HCT116 (cell line): ENCODE measurements around the gene ZNF333. TPM values are rescaled to one million over a fixed set of nuclear protein-coding genes. Genes with fewer than 3 reads are reported as not detected.

Experiments
- ATAC-seq: fragments of 200-7000 bp; cut with Tn5 transposase; 2 replicates; pipeline ENCODE4 v1.9.1; 2020; ENCODE audit warnings: mild to moderate bottlenecking, moderate library complexity
- BruUV-seq: library from RNA; stranded (reverse); fragments of 400-500 nt; replicated peaks from 2 replicates; lab custom pipeline; 2021; lab: Mats Ljungman, UMichigan
- CTCF ChIA-PET: fragments of 300-600 bp; sonication (Branson Sonifier 250); formaldehyde crosslinking; loops from one replicate; lab custom pipeline; 2021; ENCODE audit warnings: antibody characterized with exemption; lab: Charles Lee
- POLR2A ChIA-PET: fragments of 300-600, 350-600 bp; sonication (Branson Sonifier 250); formaldehyde crosslinking; loops from one replicate; lab custom pipeline; 2021; ENCODE audit warnings: antibody characterized with exemption; lab: Charles Lee
- RAD21 ChIA-PET, 2 experiments: fragments of 300-600 bp; sonication (Branson Sonifier 250); formaldehyde crosslinking; loops; one replicate each; lab custom pipeline; 2023; ENCODE audit warnings: low total read pairs in 2 of 2; ENCODE audit not compliant: uncharacterized antibody in 2 of 2, unreplicated experiment in 2 of 2, low non-redundant PET in 1 of 2; lab: Charles Lee
- DNase-seq: peaks from one replicate; pipeline ENCODE4 v3.0.0-alpha.2; 2010; ENCODE audit warnings: low read depth, low spot score
- H2AFZ ChIP-seq: fragments of 200-600 bp; shearing (Covaris generic), sonication (generic); 2 replicates; pipeline ENCODE4 v1.6.1; 2017; ENCODE audit warnings: low read depth, mixed run types, mixed read lengths, antibody characterized with exemption, low read length; ENCODE audit not compliant: poor library complexity, severe bottlenecking
- H3K27ac ChIP-seq: 2 replicates; pipeline ENCODE4 v1.5.1; 2012; ENCODE audit warnings: low read depth, low read length
- H3K27me3 ChIP-seq: fragments of 200-600 bp; sonication (generic); 2 replicates; pipeline ENCODE4 v1.6.1; 2016; ENCODE audit warnings: mixed run types, low read length, mixed read lengths; ENCODE audit not compliant: insufficient read depth
- H3K36me3 ChIP-seq, 2 experiments: fragments of 200-500 bp in 1 of 2; fragments of 200-600 bp in 1 of 2; sonication (Bioruptor generic) in 1 of 2; sonication (generic) in 1 of 2; 2 replicates each; pipeline versions ENCODE4 v1.5.1 to v1.6.1; 2014 to 2016; ENCODE audit warnings: low read length in 2 of 2, inconsistent platforms in 1 of 2, mixed read lengths in 1 of 2, mixed run types in 1 of 2; ENCODE audit not compliant: insufficient read depth in 2 of 2, control insufficient read depth in 1 of 2
- H3K4me1 ChIP-seq, 2 experiments: fragments of 200-600 bp in 1 of 2; sonication (generic) in 1 of 2; 2 replicates each; pipeline versions ENCODE4 v1.5.1 to v1.6.1; 2012 to 2017; ENCODE audit warnings: low read length in 2 of 2, inconsistent platforms in 1 of 2, mild to moderate bottlenecking in 1 of 2, mixed read lengths in 1 of 2, mixed run types in 1 of 2, moderate library complexity in 1 of 2; ENCODE audit not compliant: insufficient read depth in 2 of 2, control insufficient read depth in 1 of 2
- H3K4me2 ChIP-seq: fragments of 200-600 bp; sonication (generic); 2 replicates; pipeline ENCODE4 v1.6.1; 2017; ENCODE audit warnings: mixed run types, low read length, mixed read lengths
- H3K4me3 ChIP-seq, 2 experiments: fragments of 200-600 bp in 1 of 2; sonication (generic) in 1 of 2; replicated peaks in 1 of 2; 2 replicates each; pipeline ENCODE4 v1.5.1; 2011 to 2016; ENCODE audit warnings: low read length in 2 of 2, control low read depth in 1 of 2, low read depth in 1 of 2, mild to moderate bottlenecking in 1 of 2, mixed read lengths in 1 of 2, mixed run types in 1 of 2
- H3K79me2 ChIP-seq: fragments of 200-600 bp; sonication (generic); 2 replicates; pipeline ENCODE4 v1.6.1; 2017; ENCODE audit warnings: mild to moderate bottlenecking, mixed run types, low read length, moderate library complexity, mixed read lengths; ENCODE audit not compliant: insufficient read depth
- H3K9ac ChIP-seq: fragments of 200-600 bp; sonication (generic); 2 replicates; pipeline ENCODE4 v1.6.1; 2016; ENCODE audit warnings: low read length, mixed read lengths
- H3K9me2 ChIP-seq: fragments of 200-600 bp; sonication (generic), shearing (Covaris generic); 2 replicates; pipeline ENCODE4 v1.6.1; 2017; ENCODE audit warnings: mixed run types, mild to moderate bottlenecking, moderate library complexity; ENCODE audit not compliant: insufficient read depth
- H3K9me3 ChIP-seq, 2 experiments: fragments of 200-500 bp in 1 of 2; fragments of 200-600 bp in 1 of 2; sonication (Bioruptor generic) in 1 of 2; sonication (generic) in 1 of 2; 2 replicates each; pipeline ENCODE4 v1.6.1; 2014 to 2017; ENCODE audit warnings: low read length in 2 of 2, mixed read lengths in 2 of 2, inconsistent platforms in 1 of 2, low read depth in 1 of 2, mild to moderate bottlenecking in 1 of 2, mixed run types in 1 of 2, moderate library complexity in 1 of 2; ENCODE audit not compliant: control insufficient read depth in 1 of 2, insufficient read depth in 1 of 2
- H4K20me1 ChIP-seq: fragments of 200-600 bp; sonication (generic), shearing (Covaris generic); 2 replicates; pipeline ENCODE4 v1.6.1; 2017; ENCODE audit warnings: mixed run types, mild to moderate bottlenecking, moderate library complexity; ENCODE audit not compliant: insufficient read depth
- ATF3 ChIP-seq: IDR thresholded peaks from 2 replicates; pipeline ENCODE4 v1.6.1; 2012
- EGR1 ChIP-seq: IDR thresholded peaks from 2 replicates; pipeline ENCODE4 v1.6.1; 2012; ENCODE audit warnings: low read depth
- ELF1 ChIP-seq: IDR thresholded peaks from 2 replicates; pipeline ENCODE4 v1.6.1; 2012; ENCODE audit warnings: low read depth, borderline replicate concordance
- FOSL1 ChIP-seq: IDR thresholded peaks from 2 replicates; pipeline ENCODE4 v1.6.1; 2012; ENCODE audit warnings: low read depth
- MAX ChIP-seq: IDR thresholded peaks from 2 replicates; pipeline ENCODE4 v1.6.1; 2012
- POLR2AphosphoS5 ChIP-seq: IDR thresholded peaks from 2 replicates; pipeline ENCODE4 v1.6.1; 2011; ENCODE audit warnings: mild to moderate bottlenecking, low read depth, low read length, moderate library complexity
- RAD21 ChIP-seq: IDR thresholded peaks from 2 replicates; pipeline ENCODE4 v1.6.1; 2012; ENCODE audit warnings: low read depth, mild to moderate bottlenecking
- REST ChIP-seq: IDR thresholded peaks from 2 replicates; pipeline ENCODE4 v1.6.1; 2012; ENCODE audit warnings: low read depth
- TCF7L2 ChIP-seq: IDR thresholded peaks from 2 replicates; pipeline ENCODE4 v1.7.0; 2011; ENCODE audit warnings: borderline replicate concordance, inconsistent platforms; ENCODE audit not compliant: insufficient read depth, insufficient read length; ENCODE audit errors: extremely low read depth
- YY1 ChIP-seq: IDR thresholded peaks from 2 replicates; pipeline ENCODE4 v1.6.1; 2011; ENCODE audit warnings: low read length, low read depth, moderate library complexity, mild to moderate bottlenecking; ENCODE audit not compliant: insufficient replicate concordance; ENCODE audit errors: extremely low read depth
- ZFX ChIP-seq: fragments of 450-650 bp; IDR thresholded peaks from 2 replicates; pipeline ENCODE4 v1.6.1; 2017
- intact Hi-C: fragments of 100-400 bp; cut with micrococcal nuclease; formaldehyde crosslinking; loops from 2 replicates; pipeline ENCODE4 v1.10.0; 2022
- total RNA-seq: library from RNA; stranded (reverse); gene quantifications from one replicate; pipeline ENCODE4 v1.2.1, GENCODE V29; 2021; ENCODE audit not compliant: unreplicated experiment

ZNF333 gene
- total RNA-seq, 1 experiment from 2014 or later: 9.2 TPM

- TF ChIP-seq ATF3 (no peak), MAX (no peak), TCF7L2 (no peak), FOSL1 (no peak), RAD21 (no peak), ELF1 (no peak), POLR2AphosphoS5 (no peak)
These were observed 28.4 kb upstream of the ZNF333 start (continued) for GRCh38 chr19:14661372-14661924.

- no peak overlapping the region for H3K4me3 ChIP-seq
- no peaks in the 10 kb centered on the region for H3K9me3 ChIP-seq
- H3K4me1 ChIP-seq: no peaks in the 10 kb centered on the region
- no peaks in the 10 kb centered on the region for H3K9me2 ChIP-seq
- intact Hi-C loops: no loop called here
- no peak overlapping the region for H3K4me2 ChIP-seq
- no peak overlapping the region for H2AFZ ChIP-seq
- CTCF ChIA-PET: interaction anchor here (2.2 kb wide), 1 partner anchor 17 kb away, joined by 7 read pairs; no protein-coding TSS in a partner anchor
- no peak for DNase-seq
- no TSS peak for BruUV-seq
- ATAC-seq: no peak
- peaks cover 40% of the 10 kb centered on the region for H3K27me3 ChIP-seq
- no peaks in the 10 kb centered on the region for H4K20me1 ChIP-seq
- RAD21 ChIA-PET: no interaction called here
- no peak overlapping the region for H3K27ac ChIP-seq
- TF ChIP-seq REST (no peak), YY1 (no peak), ATF3 (no peak), ZFX (no peak), EGR1 (no peak)
- no peaks in the 10 kb centered on the region for H3K36me3 ChIP-seq
- H3K9ac ChIP-seq: no peak overlapping the region
- POLR2A ChIA-PET: no interaction called here
- no peaks in the 10 kb centered on the region for H3K79me2 ChIP-seq
These were observed 19.9 kb upstream of the ZNF333 start for GRCh38 chr19:14669940-14670339.
